ENCODE results near the gene GBF1.
"Not testable (repeated sequence)": the region's sequence is repeated elsewhere in the genome, so short reads cannot be mapped to it uniquely, and the experiment has no call there.

The GBF1 gene, protein sequence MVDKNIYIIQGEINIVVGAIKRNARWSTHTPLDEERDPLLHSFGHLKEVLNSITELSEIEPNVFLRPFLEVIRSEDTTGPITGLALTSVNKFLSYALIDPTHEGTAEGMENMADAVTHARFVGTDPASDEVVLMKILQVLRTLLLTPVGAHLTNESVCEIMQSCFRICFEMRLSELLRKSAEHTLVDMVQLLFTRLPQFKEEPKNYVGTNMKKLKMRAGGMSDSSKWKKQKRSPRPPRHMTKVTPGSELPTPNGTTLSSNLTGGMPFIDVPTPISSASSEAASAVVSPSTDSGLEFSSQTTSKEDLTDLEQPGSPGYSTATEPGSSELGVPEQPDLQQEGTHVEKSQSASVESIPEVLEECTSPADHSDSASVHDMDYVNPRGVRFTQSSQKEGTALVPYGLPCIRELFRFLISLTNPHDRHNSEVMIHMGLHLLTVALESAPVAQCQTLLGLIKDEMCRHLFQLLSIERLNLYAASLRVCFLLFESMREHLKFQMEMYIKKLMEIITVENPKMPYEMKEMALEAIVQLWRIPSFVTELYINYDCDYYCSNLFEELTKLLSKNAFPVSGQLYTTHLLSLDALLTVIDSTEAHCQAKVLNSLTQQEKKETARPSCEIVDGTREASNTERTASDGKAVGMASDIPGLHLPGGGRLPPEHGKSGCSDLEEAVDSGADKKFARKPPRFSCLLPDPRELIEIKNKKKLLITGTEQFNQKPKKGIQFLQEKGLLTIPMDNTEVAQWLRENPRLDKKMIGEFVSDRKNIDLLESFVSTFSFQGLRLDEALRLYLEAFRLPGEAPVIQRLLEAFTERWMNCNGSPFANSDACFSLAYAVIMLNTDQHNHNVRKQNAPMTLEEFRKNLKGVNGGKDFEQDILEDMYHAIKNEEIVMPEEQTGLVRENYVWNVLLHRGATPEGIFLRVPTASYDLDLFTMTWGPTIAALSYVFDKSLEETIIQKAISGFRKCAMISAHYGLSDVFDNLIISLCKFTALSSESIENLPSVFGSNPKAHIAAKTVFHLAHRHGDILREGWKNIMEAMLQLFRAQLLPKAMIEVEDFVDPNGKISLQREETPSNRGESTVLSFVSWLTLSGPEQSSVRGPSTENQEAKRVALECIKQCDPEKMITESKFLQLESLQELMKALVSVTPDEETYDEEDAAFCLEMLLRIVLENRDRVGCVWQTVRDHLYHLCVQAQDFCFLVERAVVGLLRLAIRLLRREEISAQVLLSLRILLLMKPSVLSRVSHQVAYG (N-terminal part only)

DNA sequence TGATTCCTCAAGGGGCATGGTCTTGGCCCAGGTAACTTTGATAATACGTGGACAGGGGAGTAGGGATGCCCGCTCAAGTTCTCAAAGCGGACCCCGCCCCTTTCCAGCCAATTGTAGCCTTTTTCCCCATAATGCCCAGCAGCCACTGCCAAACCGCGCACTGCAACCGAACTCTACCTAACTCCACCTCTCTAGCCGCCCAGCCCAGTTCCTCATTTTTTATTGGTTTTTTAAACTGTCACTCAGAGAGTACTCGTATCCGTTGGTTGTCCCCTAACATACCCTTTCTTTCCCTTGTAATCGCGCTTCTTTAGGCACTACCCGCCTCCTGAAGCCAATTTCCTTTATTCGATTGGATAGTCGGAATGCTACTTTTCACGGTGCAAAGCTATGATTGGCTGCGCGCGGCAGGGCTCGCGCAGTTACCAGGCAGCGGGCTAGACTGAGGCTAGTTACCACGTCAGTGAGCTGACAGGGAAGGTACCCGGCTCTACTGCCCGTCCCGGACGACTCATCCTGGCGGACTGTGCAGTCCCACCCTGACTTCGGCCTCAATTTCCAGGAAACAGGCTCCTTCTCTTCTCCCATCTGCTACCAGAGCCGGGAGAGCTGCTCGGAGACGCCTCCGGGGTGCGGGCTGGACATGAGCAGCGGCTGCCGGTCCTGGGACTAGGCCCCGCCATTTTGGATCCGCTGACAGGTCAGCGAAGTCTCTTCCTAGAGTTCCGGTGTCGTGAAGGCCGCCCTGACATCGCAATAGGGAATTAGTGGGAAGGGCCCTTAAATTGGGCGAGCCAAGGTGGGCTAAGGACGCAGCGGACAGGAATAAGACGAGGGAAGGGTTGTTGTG is at the start of gene GBF1:
GBF1 (plus strand) TSS at position 451 of the 850 bp plus-strand sequence. CDS start 13,407 bp downstream, outside the sequence.
- Histone ChIP-seq H3K36me3 (ENCODE audit: insufficient read depth, low read length) (peaks cover 6% of the 10 kb centered on the region), H3K4me1 (ENCODE audit: insufficient read depth, low read length) (peaks cover 38% of the 10 kb centered on the region)

GRCh38 chr10:102196893-102197292 is 48.4 kb upstream of the GBF1 start:
- Histone ChIP-seq H3K9me3 (ENCODE audit: low read length) (peaks cover 8% of the 10 kb centered on the region), H2AFZ (ENCODE audit: low read depth, low read length) (no peak overlapping the region), H3K36me3 (ENCODE audit: insufficient read depth, low read length) (no peaks in the 10 kb centered on the region), H3K4me1 (ENCODE audit: insufficient read depth, low read length) (no peaks in the 10 kb centered on the region), H3K27me3 (ENCODE audit: insufficient read depth, low read length) (peaks cover 2% of the 10 kb centered on the region), H3K4me3 (ENCODE audit: low read length) (no peak overlapping the region)

More for the DNA sequence above, at the start of gene GBF1:
- Histone ChIP-seq H2AFZ (ENCODE audit: low read depth, low read length) (peak within 1 kb of the TSS; percentile 59), H3K4me3 (ENCODE audit: low read length) (peak within 1 kb of the TSS; percentile 73), H3K9me3 (ENCODE audit: low read length) (no peaks in the 10 kb centered on the region), H3K27me3 (ENCODE audit: insufficient read depth, low read length) (peaks cover 17% of the 10 kb centered on the region)

DNA sequence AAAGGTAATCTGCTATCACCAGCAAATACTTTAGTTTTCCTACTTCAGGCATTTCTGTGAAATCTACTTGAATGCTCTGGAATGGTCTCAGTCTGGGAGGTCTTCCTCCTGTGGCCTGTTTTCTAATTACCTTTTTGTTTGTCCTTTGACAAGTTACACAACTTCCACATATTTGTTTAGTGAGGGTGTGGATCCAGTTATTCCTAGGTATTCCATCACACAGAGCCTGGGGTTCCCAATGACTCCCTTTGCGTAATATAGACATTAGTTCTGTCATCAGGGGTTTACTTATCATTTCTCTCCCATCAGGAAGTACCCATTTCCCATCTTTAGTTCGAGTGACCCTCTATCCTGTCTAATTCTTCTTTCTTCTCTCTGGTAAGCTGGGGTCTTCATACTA is 47.3 kb upstream of the GBF1 start:
- H3K36me3 ChIP-seq (ENCODE audit: insufficient read depth, low read length), result no peaks in the 10 kb centered on the region
- H3K9me3 ChIP-seq (ENCODE audit: low read length), result peaks cover 6% of the 10 kb centered on the region
- H3K4me1 ChIP-seq (ENCODE audit: insufficient read depth, low read length), result no peaks in the 10 kb centered on the region
- peaks cover 5% of the 10 kb centered on the region for H3K27me3 ChIP-seq (ENCODE audit: insufficient read depth, low read length)
- no peak overlapping the region for H3K4me3 ChIP-seq (ENCODE audit: low read length)
- H2AFZ ChIP-seq (ENCODE audit: low read depth, low read length), result no peak overlapping the region

DNA sequence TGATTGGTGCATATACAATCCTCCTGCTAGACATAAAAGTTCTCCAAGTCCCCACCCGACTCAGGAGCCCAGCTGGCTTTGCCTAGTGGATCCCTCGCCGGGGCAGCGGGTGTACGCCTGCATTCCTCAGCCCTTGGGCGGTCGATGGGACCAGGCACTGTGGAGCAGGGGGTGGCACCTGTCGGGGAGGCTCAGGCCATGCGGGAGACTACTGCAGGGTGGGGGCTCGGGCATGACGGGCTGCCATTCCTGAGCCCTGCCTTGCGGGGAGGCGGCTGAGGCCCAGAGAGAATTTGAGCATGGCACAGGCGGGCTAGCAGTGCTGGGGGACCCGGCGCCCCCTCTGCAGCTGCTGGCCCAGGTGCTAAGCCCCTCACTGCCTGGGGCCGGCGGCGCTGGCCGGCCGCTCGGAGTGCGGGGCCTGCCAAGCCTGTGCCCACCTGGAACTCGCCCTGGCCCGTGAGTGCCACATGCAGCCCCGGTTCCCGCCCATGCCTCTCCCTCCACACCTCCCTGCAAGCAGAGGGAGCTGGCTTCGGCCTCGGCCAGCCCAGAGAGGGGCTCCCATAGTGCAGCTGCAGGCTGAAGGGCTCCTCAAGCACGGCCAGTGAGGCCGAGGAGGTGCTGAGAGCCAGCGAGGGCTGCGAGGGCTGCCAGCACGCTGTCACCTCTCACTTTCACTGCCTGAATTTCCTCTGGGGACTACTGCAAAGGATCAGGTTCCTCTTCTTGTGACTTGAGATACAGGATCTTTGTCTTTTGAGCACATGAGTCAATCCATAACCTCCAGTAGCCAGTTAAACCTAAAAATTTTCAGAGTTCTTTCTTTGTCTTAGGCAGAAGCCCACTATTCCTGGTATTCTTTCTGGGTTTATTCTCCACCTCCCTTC is 44.3 kb upstream of the GBF1 start:
- H3K36me3 ChIP-seq (ENCODE audit: insufficient read depth, low read length), result no peaks in the 10 kb centered on the region
- H3K4me1 ChIP-seq (ENCODE audit: insufficient read depth, low read length), result no peaks in the 10 kb centered on the region
- no peak overlapping the region for H3K4me3 ChIP-seq (ENCODE audit: low read length)
- H3K27me3 ChIP-seq (ENCODE audit: insufficient read depth, low read length), result peaks cover 5% of the 10 kb centered on the region
- H3K9me3 ChIP-seq (ENCODE audit: low read length), result peaks cover 6% of the 10 kb centered on the region
- H2AFZ ChIP-seq (ENCODE audit: low read depth, low read length), result no peak overlapping the region

DNA sequence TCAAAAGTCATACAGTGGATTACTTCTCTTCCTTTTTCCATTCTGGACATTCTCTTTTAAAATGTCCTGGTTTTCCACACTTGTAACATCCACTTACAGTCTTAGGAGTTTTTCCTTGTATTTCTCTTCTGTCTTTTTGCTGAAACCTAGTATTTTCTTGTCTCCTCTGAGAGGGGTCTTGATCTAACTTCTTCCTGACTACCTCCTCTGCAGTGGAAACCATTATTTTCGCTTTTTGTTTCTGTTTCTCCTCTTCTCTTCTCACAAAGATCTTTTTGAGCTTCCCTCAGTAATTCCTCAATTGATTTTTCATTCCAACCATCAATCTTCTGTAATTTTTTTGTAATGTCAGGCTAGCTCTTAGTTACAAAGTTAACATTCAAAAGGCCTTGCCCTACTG is 42.9 kb upstream of the GBF1 start:
- Histone ChIP-seq H2AFZ (ENCODE audit: low read depth, low read length) (no peak overlapping the region), H3K4me3 (ENCODE audit: low read length) (no peak overlapping the region), H3K9me3 (ENCODE audit: low read length) (peaks cover 6% of the 10 kb centered on the region), H3K27me3 (ENCODE audit: insufficient read depth, low read length) (peaks cover 5% of the 10 kb centered on the region), H3K36me3 (ENCODE audit: insufficient read depth, low read length) (no peaks in the 10 kb centered on the region), H3K4me1 (ENCODE audit: insufficient read depth, low read length) (no peaks in the 10 kb centered on the region)

- no peak overlapping the region for H3K4me3 ChIP-seq (ENCODE audit: low read length)
- H3K9me3 ChIP-seq (ENCODE audit: low read length), result no peaks in the 10 kb centered on the region
- no peaks in the 10 kb centered on the region for H3K36me3 ChIP-seq (ENCODE audit: insufficient read depth, low read length)
- H2AFZ ChIP-seq (ENCODE audit: low read depth, low read length), result no peak overlapping the region
- H3K27me3 ChIP-seq (ENCODE audit: insufficient read depth, low read length), result no peaks in the 10 kb centered on the region
- H3K4me1 ChIP-seq (ENCODE audit: insufficient read depth, low read length), result no peaks in the 10 kb centered on the region
These were observed 36.9 kb upstream of the GBF1 start for GRCh38 chr10:102208311-102209035.

DNA sequence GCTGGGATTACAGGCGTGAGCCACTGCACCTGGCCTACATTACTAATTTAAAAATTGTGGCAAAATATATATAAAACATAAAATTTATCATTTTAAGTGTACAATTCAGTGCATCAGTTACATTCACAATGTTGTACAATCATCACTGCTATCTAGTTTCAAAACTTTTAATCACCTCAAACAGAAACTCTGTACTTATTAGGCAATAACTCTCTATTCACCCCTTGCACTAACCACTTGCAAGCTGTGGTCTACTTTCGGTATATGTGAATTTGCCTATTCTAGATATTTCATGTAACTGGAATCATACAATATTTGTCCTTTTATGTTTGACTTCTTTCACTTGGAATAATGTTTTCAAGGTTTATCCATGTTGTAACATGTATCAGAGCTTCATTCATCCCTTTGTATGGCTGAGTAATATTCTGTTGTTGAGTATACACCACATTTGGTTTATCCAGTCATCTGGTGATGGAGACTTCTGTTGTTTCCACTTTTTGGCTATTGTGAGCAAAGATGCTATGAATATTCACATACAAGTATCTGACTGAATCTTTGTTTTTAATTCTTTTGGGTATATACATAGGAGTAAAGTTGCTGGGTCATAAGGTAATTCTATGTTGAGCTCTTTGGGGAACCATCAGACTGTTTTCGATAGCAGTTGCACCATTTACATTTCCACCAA is 33.6 kb upstream of the GBF1 start:
- H3K27me3 ChIP-seq (ENCODE audit: insufficient read depth, low read length), result no peaks in the 10 kb centered on the region
- no peaks in the 10 kb centered on the region for H3K4me1 ChIP-seq (ENCODE audit: insufficient read depth, low read length)
- no peaks in the 10 kb centered on the region for H3K36me3 ChIP-seq (ENCODE audit: insufficient read depth, low read length)
- H2AFZ ChIP-seq (ENCODE audit: low read depth, low read length), result no peak overlapping the region
- no peaks in the 10 kb centered on the region for H3K9me3 ChIP-seq (ENCODE audit: low read length)
- H3K4me3 ChIP-seq (ENCODE audit: low read length), result no peak overlapping the region

GRCh38 chr10:102213599-102213998 is 31.7 kb upstream of the GBF1 start:
- not testable (repeated sequence) for H3K27me3 ChIP-seq (ENCODE audit: insufficient read depth, low read length); H2AFZ ChIP-seq (ENCODE audit: low read depth, low read length); H3K4me1 ChIP-seq (ENCODE audit: insufficient read depth, low read length); H3K36me3 ChIP-seq (ENCODE audit: insufficient read depth, low read length); H3K4me3 ChIP-seq (ENCODE audit: low read length); H3K9me3 ChIP-seq (ENCODE audit: low read length)

DNA sequence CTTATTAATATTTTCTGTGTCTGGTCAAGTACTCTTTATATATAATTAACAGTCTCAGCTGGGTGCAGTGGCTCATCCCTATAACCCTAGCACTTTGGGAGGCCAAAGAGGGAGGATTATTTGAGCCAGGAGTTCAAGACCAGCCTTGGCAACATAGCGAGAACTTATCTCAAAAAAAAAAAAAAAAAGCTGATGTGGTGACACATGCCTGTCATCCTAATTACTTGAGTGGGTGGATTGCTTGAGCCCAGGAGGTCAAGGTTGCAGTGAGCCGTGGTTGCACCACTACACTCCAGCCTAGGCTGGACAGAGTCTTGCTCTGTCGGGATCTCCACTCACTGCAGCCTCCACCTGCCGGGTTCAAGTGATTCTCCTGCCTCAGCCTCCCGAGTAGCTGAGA is 26.0 kb upstream of the GBF1 start:
- Histone ChIP-seq H3K4me3 (ENCODE audit: low read length) (no peak overlapping the region), H3K36me3 (ENCODE audit: insufficient read depth, low read length) (no peaks in the 10 kb centered on the region), H3K27me3 (ENCODE audit: insufficient read depth, low read length) (no peaks in the 10 kb centered on the region), H3K9me3 (ENCODE audit: low read length) (no peaks in the 10 kb centered on the region), H3K4me1 (ENCODE audit: insufficient read depth, low read length) (no peaks in the 10 kb centered on the region), H2AFZ (ENCODE audit: low read depth, low read length) (no peak overlapping the region)

DNA sequence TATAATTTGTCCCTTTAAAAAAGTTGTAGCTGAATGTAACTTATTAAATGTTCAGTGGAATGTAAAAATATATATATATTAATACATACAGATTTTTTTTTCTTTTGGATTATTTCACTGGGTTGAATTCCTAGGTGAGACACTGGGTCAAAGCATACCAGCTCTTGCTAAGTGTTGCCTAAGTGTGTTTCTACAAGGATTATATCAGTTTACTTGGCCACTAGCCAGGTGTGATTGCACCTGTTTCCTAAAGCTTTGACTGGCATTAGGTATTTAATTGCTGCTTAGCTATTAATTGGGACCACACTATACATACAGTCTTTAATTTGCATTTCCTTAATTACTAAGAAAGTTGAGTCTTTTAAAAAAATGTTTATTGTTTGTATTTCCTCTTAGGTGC is 24.7 kb upstream of the GBF1 start:
- Histone ChIP-seq H3K36me3 (ENCODE audit: insufficient read depth, low read length) (no peaks in the 10 kb centered on the region), H3K4me1 (ENCODE audit: insufficient read depth, low read length) (peaks cover 3% of the 10 kb centered on the region), H3K4me3 (ENCODE audit: low read length) (no peak overlapping the region), H2AFZ (ENCODE audit: low read depth, low read length) (no peak overlapping the region), H3K9me3 (ENCODE audit: low read length) (no peaks in the 10 kb centered on the region), H3K27me3 (ENCODE audit: insufficient read depth, low read length) (no peaks in the 10 kb centered on the region)

GRCh38 chr10:102222797-102223196 is 22.5 kb upstream of the GBF1 start:
- Histone ChIP-seq H3K27me3 (ENCODE audit: insufficient read depth, low read length) (peaks cover 11% of the 10 kb centered on the region), H2AFZ (ENCODE audit: low read depth, low read length) (no peak overlapping the region), H3K36me3 (ENCODE audit: insufficient read depth, low read length) (no peaks in the 10 kb centered on the region), H3K9me3 (ENCODE audit: low read length) (no peaks in the 10 kb centered on the region), H3K4me3 (ENCODE audit: low read length) (no peak overlapping the region), H3K4me1 (ENCODE audit: insufficient read depth, low read length) (peaks cover 6% of the 10 kb centered on the region)
